ENCODE data around the gene CHMP1B.
"Not testable (repeated sequence)": the region's sequence is repeated elsewhere in the genome, so short reads cannot be mapped to it uniquely, and the experiment has no call there.

The CHMP1B gene

DNA sequence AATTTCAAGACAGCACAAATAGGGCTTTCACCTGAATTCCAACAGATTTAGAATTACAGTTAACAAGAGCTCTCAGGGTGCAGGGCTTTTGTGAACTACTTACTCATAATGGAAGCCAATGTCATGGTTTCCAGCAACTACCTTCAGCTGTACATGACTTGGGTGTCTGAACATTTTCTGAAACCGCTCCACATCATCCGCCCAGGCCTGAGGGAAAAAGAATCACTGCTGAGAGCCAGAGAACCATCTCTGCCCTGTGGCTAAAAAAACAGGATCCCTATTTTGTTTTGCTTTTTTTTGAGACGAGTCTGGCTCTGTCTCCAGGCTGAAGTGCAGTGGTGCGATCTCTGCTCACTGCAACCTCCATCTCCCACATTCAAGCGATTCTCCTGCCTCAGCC lies 38.1 kb downstream of the CHMP1B start:
- H3K27ac Mint-ChIP-seq = no peak overlapping the region
- H3K9me3 Mint-ChIP-seq = no peaks in the 10 kb centered on the region
- no peaks in the 10 kb centered on the region for H3K27me3 Mint-ChIP-seq
- H3K4me3 Mint-ChIP-seq = no peak overlapping the region
- peaks cover 3% of the 10 kb centered on the region for H3K4me1 Mint-ChIP-seq
- peaks cover 36% of the 10 kb centered on the region for H3K36me3 Mint-ChIP-seq (ENCODE audit: low read depth)
- no peak for ATAC-seq
- no peak for DNase-seq

DNA sequence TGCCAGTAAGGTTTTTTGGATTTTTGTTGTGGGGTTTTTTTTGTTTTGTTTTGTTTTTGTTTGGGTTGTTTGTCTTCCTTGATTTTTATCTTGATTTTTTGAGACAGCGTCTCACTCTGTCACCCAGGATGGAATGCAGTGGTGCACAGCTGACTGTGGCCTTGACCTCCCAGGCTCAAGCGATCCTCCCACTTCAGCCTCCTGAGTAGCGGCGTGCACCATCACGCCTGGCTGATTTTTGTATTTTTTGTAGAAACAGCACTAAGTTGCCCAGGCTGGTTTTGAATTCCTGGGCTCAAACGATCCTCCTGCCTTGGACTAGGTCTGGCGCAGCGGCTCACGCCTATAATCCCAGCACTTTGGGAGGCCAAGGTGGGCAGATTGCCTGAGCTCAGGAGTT lies 40.5 kb downstream of the CHMP1B start:
- no peaks in the 10 kb centered on the region for H3K27me3 Mint-ChIP-seq
- no peak for ATAC-seq
- peaks cover 2% of the 10 kb centered on the region for H3K4me1 Mint-ChIP-seq
- no peak overlapping the region for H3K4me3 Mint-ChIP-seq
- no peak overlapping the region for H3K27ac Mint-ChIP-seq
- no peaks in the 10 kb centered on the region for H3K9me3 Mint-ChIP-seq
- no peak for DNase-seq
- H3K36me3 Mint-ChIP-seq (ENCODE audit: low read depth) = peaks cover 44% of the 10 kb centered on the region

DNA sequence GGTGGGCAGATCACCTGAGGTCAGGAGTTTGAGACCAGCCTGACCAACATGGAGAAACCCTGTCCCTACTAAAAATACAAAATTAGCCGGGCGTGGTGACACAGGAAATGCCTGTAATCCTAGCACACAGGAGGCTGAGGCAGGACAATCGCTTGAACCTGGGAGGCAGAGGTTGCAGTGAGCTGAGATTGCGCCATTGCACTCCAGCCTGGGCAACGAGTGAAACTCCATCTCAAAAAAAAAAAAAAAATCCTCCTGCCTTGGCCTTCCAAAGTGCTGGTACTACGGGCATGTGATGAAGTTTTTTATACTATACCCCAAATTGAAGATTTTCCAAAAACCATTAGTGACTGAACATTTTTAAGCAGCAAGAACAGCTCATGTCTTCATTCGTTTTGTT lies 41.2 kb downstream of the CHMP1B start:
- H3K27ac Mint-ChIP-seq, H3K4me1 Mint-ChIP-seq, H3K27me3 Mint-ChIP-seq, H3K9me3 Mint-ChIP-seq, ATAC-seq, H3K4me3 Mint-ChIP-seq, DNase-seq: not testable (repeated sequence)
- H3K36me3 Mint-ChIP-seq (ENCODE audit: low read depth) = peaks cover 47% of the 10 kb centered on the region

DNA sequence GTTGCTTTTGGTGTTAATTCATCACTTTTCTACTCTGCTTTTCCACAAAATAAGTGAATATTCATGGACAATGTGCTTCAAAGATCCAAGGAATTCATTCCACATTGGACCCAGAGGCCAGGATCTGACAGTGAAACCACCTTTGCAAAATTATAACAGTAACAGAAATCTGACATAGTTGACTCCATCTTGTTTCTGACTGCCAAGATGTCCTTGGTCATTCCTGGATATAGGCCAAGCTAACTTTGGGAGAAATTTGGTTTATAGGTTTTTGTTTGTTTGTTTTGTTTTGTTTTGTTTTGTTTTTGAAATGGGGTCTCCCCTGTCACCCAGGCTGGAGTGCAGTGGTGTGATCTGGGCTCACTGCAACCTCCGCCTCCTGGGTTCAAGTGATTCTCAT lies 46.6 kb downstream of the CHMP1B start:
- no peaks in the 10 kb centered on the region for H3K9me3 Mint-ChIP-seq
- no peaks in the 10 kb centered on the region for H3K27me3 Mint-ChIP-seq

DNA sequence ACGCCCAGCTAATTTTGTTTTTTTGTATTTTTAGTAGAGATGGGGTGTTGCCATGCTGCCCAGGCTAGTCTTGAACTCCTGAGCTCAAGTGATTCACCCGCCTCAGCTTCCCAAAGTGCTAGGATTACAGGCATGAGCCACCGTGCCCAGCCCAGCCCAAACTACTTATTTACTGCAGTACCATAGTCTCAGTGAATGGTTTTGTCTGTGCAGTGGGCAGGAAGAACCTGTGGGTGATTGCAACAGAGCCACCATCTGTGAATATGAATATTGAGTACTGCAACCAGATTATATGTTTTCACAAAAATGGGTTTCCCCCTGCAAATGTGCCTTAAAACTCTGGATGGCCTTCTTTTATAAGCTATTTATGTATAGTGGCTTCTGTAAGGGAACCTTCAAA lies 47.9 kb downstream of the CHMP1B start:
- no peak overlapping the region for H3K4me3 Mint-ChIP-seq
- ATAC-seq = no peak
- peaks cover 33% of the 10 kb centered on the region for H3K36me3 Mint-ChIP-seq (ENCODE audit: low read depth)

More for the DNA sequence above, 46.6 kb downstream of the CHMP1B start:
- Mint-ChIP-seq H3K36me3 (ENCODE audit: low read depth) (peaks cover 38% of the 10 kb centered on the region), H3K4me1 (peaks cover 2% of the 10 kb centered on the region), H3K27ac (no peak overlapping the region), H3K4me3 (no peak overlapping the region)
- ATAC-seq (no peak), DNase-seq (no peak)

GRCh38 chr18:11901826-11902438 lies 50.7 kb downstream of the CHMP1B start:
- Mint-ChIP-seq H3K4me1 (peaks cover 8% of the 10 kb centered on the region), H3K36me3 (ENCODE audit: low read depth) (peaks cover 20% of the 10 kb centered on the region), H3K27ac (no peak overlapping the region), H3K27me3 (no peaks in the 10 kb centered on the region), H3K4me3 (no peak overlapping the region), H3K9me3 (no peaks in the 10 kb centered on the region)
- ATAC-seq (no peak), DNase-seq (no peak)

More for the DNA sequence above, 47.9 kb downstream of the CHMP1B start:
- Mint-ChIP-seq H3K27me3 (no peaks in the 10 kb centered on the region), H3K27ac (no peak overlapping the region), H3K4me1 (no peaks in the 10 kb centered on the region), H3K9me3 (no peaks in the 10 kb centered on the region)
- DNase-seq = no peak

DNA sequence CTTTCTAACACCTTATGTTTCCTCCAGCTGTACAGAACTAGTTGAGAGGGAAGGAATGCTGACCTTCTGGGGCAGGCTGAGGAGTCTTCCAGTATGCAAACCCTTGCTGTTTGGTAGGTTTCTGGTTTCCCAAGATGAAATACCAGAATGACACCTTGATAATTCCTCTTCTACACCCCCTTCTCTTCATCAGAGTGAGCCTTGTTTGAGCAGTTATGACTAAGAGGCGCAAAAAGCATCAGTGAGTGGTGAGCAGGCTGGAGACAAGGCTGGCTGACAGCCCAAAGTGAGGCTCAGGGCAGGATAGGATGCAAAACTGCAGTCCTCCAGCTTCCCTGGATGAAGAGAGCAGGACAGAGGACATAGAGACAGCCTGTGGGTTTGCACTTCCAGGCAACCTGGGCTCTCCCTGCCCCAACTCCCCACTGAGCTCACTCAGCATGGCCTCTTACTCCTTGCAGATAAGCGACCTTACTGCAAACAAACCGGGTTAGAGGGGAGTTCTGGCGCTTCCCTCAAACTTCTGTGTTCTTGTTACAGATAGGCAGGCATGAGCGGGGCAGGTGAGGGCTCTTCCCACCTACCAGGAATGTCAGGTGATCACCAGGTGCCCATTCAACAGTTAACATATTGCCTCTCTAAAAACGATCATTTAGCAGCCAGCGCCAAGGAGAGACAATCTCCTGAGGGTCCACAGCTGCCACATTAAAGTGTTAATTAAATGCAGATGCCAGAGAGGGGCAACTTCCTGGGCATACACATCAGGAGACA lies 51.5 kb downstream of the CHMP1B start:
- Mint-ChIP-seq H3K36me3 (ENCODE audit: low read depth) (peaks cover 14% of the 10 kb centered on the region), H3K9me3 (no peaks in the 10 kb centered on the region), H3K27me3 (no peaks in the 10 kb centered on the region), H3K4me3 (no peak overlapping the region), H3K27ac (no peak overlapping the region), H3K4me1 (peaks cover 14% of the 10 kb centered on the region)
- peak; percentile 28 for ATAC-seq
- DNase-seq = no peak
